ENCODE measurements around the gene SEMA5A. TPM values are rescaled to one million over a fixed set of nuclear protein-coding genes. Genes with fewer than 3 reads are reported as not detected.

SEMA5A gene
- total and polyA plus RNA-seq, 2 of the 13 experiments (the other 11 are each of a cell fraction or from before 2014, with no cell fraction given): 0.01 TPM; not detected in 1

DNA sequence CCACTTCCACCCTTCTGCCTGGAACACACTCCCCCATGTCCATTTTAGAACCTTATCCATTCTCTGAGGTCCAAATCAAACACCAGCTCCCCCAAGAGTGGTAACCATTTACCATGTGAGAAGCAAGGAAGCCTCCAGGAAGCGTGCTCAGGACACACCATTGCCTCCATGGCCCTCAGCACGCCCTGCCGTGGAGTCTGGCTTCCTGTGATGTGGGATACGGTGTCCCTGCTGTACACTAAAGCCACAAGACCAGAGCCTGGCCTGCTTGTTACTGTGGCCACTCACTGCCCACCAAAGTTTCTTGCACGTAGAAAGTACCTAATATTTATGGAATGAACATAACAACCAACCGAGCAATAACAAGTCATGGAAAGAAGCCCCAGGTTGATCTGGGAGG is 151.7 kb downstream of the SEMA5A start:
- no peaks in the 10 kb centered on the region for H4K20me1 ChIP-seq (ENCODE audit: insufficient read depth, low read length)
- no TSS peak for BruUV-seq (replicated peaks)
- in situ Hi-C loops (cut with HindIII; ENCODE audit: extremely low pct_ligation_motif_present, low pct_unique_long_range_greater_than_20kb): no loop called here
- H3K4me1 ChIP-seq (ENCODE audit: insufficient read depth, low read length): no peaks in the 10 kb centered on the region
- CTCF ChIA-PET (ENCODE audit: low intra/inter-chr PET ratio, low total read pairs): no interaction called here
- no peak overlapping the region for H3K4me3 ChIP-seq (replicated peaks in 1 of 3; ENCODE audit: insufficient read depth in 1 of 3, low read depth in 2 of 3, low read length in 3 of 3)
- no peak for DNase-seq (ENCODE audit: low spot score)
- no peaks in the 10 kb centered on the region for H3K36me3 ChIP-seq (replicated peaks in 1 of 2; ENCODE audit: control insufficient read depth in 1 of 2, insufficient read depth in 2 of 2, low read length in 2 of 2)
- H3K9ac ChIP-seq (ENCODE audit: insufficient read depth, low read depth, low read length): no peak overlapping the region
- no peaks in the 10 kb centered on the region for H3K27me3 ChIP-seq (ENCODE audit: control insufficient read depth in 1 of 2, insufficient read depth in 2 of 2, low read length in 2 of 2)
- H3K79me2 ChIP-seq (ENCODE audit: insufficient read depth, low read length): no peaks in the 10 kb centered on the region
- no peak for FAIRE-seq
- POLR2A ChIA-PET: no interaction called here
- H3K9me3 ChIP-seq (ENCODE audit: low read length): no peaks in the 10 kb centered on the region
- intact Hi-C loops (cut with micrococcal nuclease; ENCODE audit: unreplicated experiment): no loop called here
- H3K27ac ChIP-seq (ENCODE audit: extremely low read length, insufficient read depth, low read length): no peak overlapping the region
- no peak for ATAC-seq
- WGBS (ENCODE audit: low lambda C conversion rate): 22% methylated on average over 6 of the region's 6 CpGs
- H2AFZ ChIP-seq (ENCODE audit: low read length): no peak overlapping the region
- no peak overlapping the region for H3K4me2 ChIP-seq (ENCODE audit: low read depth, low read length)
- TF ChIP-seq, protein P1, sequence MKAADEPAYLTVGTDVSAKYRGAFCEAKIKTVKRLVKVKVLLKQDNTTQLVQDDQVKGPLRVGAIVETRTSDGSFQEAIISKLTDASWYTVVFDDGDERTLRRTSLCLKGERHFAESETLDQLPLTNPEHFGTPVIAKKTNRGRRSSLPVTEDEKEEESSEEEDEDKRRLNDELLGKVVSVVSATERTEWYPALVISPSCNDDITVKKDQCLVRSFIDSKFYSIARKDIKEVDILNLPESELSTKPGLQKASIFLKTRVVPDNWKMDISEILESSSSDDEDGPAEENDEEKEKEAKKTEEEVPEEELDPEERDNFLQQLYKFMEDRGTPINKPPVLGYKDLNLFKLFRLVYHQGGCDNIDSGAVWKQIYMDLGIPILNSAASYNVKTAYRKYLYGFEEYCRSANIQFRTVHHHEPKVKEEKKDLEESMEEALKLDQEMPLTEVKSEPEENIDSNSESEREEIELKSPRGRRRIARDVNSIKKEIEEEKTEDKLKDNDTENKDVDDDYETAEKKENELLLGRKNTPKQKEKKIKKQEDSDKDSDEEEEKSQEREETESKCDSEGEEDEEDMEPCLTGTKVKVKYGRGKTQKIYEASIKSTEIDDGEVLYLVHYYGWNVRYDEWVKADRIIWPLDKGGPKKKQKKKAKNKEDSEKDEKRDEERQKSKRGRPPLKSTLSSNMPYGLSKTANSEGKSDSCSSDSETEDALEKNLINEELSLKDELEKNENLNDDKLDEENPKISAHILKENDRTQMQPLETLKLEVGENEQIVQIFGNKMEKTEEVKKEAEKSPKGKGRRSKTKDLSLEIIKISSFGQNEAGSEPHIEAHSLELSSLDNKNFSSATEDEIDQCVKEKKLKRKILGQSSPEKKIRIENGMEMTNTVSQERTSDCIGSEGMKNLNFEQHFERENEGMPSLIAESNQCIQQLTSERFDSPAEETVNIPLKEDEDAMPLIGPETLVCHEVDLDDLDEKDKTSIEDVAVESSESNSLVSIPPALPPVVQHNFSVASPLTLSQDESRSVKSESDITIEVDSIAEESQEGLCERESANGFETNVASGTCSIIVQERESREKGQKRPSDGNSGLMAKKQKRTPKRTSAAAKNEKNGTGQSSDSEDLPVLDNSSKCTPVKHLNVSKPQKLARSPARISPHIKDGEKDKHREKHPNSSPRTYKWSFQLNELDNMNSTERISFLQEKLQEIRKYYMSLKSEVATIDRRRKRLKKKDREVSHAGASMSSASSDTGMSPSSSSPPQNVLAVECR (CRISPR knock-in tag; IDR thresholded peaks at IDR 0.05; ENCODE audit: borderline replicate concordance): no peak
- TF ChIP-seq HNRNPL (IDR thresholded peaks at IDR 0.05; ENCODE audit: low read depth, low read length) (no peak), ZNF672 (CRISPR knock-in tag; IDR thresholded peaks at IDR 0.05) (no peak), REL (CRISPR knock-in tag; conservative IDR thresholded peaks at IDR 0.05) (no peak), CENPT (CRISPR knock-in tag; IDR thresholded peaks at IDR 0.05; ENCODE audit: low read depth) (no peak), MTF2 (CRISPR knock-in tag; IDR thresholded peaks at IDR 0.05; ENCODE audit: borderline replicate concordance) (no peak), ZNF501 (CRISPR knock-in tag; IDR thresholded peaks at IDR 0.05) (no peak), TAF15 (IDR thresholded peaks at IDR 0.05; ENCODE audit: low read depth, low read length, poor library complexity, severe bottlenecking) (no peak), MED8 (CRISPR knock-in tag; IDR thresholded peaks at IDR 0.05; ENCODE audit: insufficient replicate concordance) (no peak), ZNF160 (CRISPR knock-in tag; IDR thresholded peaks at IDR 0.05) (no peak)
- TF ChIP-seq, protein P2, sequence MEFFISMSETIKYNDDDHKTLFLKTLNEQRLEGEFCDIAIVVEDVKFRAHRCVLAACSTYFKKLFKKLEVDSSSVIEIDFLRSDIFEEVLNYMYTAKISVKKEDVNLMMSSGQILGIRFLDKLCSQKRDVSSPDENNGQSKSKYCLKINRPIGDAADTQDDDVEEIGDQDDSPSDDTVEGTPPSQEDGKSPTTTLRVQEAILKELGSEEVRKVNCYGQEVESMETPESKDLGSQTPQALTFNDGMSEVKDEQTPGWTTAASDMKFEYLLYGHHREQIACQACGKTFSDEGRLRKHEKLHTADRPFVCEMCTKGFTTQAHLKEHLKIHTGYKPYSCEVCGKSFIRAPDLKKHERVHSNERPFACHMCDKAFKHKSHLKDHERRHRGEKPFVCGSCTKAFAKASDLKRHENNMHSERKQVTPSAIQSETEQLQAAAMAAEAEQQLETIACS (CRISPR knock-in tag; IDR thresholded peaks at IDR 0.05): no peak
- TF ChIP-seq, protein P3, sequence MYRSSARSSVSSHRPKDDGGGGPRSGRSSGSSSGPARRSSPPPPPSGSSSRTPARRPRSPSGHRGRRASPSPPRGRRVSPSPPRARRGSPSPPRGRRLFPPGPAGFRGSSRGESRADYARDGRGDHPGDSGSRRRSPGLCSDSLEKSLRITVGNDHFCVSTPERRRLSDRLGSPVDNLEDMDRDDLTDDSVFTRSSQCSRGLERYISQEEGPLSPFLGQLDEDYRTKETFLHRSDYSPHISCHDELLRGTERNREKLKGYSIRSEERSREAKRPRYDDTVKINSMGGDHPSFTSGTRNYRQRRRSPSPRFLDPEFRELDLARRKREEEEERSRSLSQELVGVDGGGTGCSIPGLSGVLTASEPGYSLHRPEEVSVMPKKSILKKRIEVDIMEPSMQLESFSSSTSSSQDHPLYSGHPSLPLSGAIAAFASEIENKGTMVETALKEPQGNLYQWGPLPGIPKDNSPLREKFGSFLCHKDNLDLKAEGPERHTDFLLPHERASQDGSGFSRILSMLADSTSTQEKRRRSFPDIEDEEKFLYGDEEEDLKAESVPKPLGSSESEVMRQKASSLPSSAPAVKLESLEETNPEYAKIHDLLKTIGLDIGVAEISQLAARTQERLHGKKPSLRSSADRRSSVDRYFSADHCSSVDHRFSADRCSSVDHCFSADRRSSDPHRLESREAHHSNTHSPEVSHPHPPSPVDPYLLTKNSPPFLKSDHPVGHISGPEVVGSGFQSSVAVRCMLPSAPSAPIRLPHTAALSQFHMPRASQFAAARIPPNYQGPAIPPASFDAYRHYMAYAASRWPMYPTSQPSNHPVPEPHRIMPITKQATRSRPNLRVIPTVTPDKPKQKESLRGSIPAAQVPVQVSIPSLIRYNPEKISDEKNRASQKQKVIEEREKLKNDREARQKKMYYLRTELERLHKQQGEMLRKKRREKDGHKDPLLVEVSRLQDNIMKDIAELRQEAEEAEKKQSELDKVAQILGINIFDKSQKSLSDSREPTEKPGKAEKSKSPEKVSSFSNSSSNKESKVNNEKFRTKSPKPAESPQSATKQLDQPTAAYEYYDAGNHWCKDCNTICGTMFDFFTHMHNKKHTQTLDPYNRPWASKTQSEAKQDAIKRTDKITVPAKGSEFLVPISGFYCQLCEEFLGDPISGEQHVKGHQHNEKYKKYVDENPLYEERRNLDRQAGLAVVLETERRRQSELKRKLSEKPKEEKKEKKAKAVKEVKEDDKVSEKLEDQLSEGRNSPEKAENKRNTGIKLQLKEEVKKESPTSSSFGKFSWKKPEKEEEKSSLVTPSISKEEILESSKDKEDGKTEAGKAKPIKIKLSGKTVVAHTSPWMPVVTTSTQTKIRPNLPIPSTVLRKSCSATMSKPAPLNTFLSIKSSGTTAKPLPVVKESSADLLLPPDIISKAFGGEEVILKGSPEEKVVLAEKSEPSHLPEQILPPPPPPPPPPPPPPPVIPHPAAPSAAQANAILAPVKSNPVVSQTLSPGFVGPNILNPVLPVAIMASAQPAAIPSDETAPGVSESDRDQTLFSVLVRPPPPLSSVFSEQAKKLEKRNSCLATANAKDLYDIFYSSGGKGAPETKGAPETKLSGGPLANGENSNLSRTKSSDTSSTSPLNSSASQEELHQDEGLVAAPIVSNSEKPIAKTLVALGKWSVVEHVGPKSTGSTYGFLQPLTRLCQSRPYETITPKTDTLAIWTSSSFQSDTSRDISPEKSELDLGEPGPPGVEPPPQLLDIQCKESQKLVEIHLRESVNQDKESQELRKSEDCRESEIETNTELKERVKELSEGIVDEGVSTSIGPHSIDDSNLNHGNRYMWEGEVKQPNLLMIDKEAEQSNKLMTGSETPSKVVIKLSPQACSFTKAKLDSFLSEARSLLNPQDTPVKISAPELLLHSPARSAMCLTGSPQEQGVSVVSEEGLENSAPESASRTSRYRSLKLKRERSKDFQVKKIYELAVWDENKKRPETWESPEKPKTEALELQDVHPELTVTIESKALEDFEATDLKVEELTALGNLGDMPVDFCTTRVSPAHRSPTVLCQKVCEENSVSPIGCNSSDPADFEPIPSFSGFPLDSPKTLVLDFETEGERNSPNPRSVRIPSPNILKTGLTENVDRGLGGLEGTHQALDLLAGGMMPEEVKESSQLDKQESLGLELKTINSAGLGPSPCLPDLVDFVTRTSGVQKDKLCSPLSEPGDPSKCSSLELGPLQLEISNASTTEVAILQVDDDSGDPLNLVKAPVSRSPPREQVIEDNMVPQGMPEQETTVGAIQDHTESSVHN (CRISPR knock-in tag; IDR thresholded peaks at IDR 0.05): no peak
